Endothelial cell of umbilical vein (primary cell): ENCODE measurements around the gene RRP8. TPM values are rescaled to one million over a fixed set of nuclear protein-coding genes. Genes with fewer than 3 reads are reported as not detected.

Source experiments
- BruUV-seq: library from RNA; stranded (reverse); fragments of 400-500 nt; replicated peaks from 2 replicates; lab custom pipeline; 2021; lab: Mats Ljungman, UMichigan
- CTCF ChIA-PET: fragments of 300-600, 350-600 bp; sonication (Branson Sonifier 250); formaldehyde crosslinking; loops from one replicate; lab custom pipeline; 2021; ENCODE audit warnings: antibody characterized with exemption, inconsistent platforms; lab: Charles Lee
- POLR2A ChIA-PET: fragments of 300-600, 350-600 bp; sonication (Branson Sonifier 250); formaldehyde crosslinking; loops from one replicate; lab custom pipeline; 2021; ENCODE audit warnings: antibody characterized with exemption, inconsistent platforms; lab: Charles Lee
- DNase-seq: peaks from one replicate; pipeline ENCODE4 v3.0.0-alpha.2; 2011; ENCODE audit warnings: low read depth, low spot score
- FAIRE-seq: peaks from 2 replicates; lab custom pipeline; 2011; peaks lifted over from hg19 to GRCh38; lab: Jason Lieb, UNC
- H2AFZ ChIP-seq: 2 replicates; pipeline ENCODE4 v1.6.0; 2012; ENCODE audit warnings: low read depth, low read length, control low read depth, inconsistent platforms
- H3K27ac ChIP-seq: 2 replicates; pipeline ENCODE4 v1.5.1; 2011; ENCODE audit warnings: low read depth, mild to moderate bottlenecking, control low read depth, low read length, moderate library complexity; ENCODE audit not compliant: insufficient read depth
- H3K27me3 ChIP-seq, 2 experiments: 2 replicates each; pipeline versions ENCODE4 v1.6.0 to v1.6.1; 2011; ENCODE audit warnings: low read length in 2 of 2, mixed read lengths in 1 of 2; ENCODE audit not compliant: control insufficient read depth in 2 of 2, insufficient read depth in 2 of 2
- H3K36me3 ChIP-seq, 2 experiments: 2 replicates in 1 of 2; 3 replicates in 1 of 2; pipeline ENCODE4 v1.5.1; 2011; ENCODE audit warnings: low read length in 2 of 2, mild to moderate bottlenecking in 1 of 2, moderate library complexity in 1 of 2; ENCODE audit not compliant: control insufficient read depth in 2 of 2, insufficient read depth in 2 of 2; ENCODE audit errors: extremely low read depth in 1 of 2
- H3K4me1 ChIP-seq: 3 replicates; pipeline ENCODE4 v1.5.1; 2011; ENCODE audit warnings: mild to moderate bottlenecking, low read length; ENCODE audit not compliant: control insufficient read depth, insufficient read depth; ENCODE audit errors: extremely low read depth
- H3K4me2 ChIP-seq: 2 replicates; pipeline ENCODE4 v1.6.1; 2011; ENCODE audit warnings: low read length, control low read depth, mixed read lengths; ENCODE audit not compliant: insufficient read depth
- H3K4me3 ChIP-seq, 3 experiments: fragments of 200-600 bp in 1 of 3; sonication (generic), shearing (Covaris generic) in 1 of 3; replicated peaks in 1 of 3; 2 replicates each; pipeline ENCODE4 v1.5.1; 2011 to 2016; ENCODE audit warnings: control low read depth in 3 of 3, low read length in 3 of 3, mild to moderate bottlenecking in 2 of 3, inconsistent platforms in 1 of 3, low read depth in 1 of 3, moderate library complexity in 1 of 3; ENCODE audit not compliant: insufficient read depth in 1 of 3
- H3K79me2 ChIP-seq: 2 replicates; pipeline ENCODE4 v1.6.0; 2012; ENCODE audit warnings: low read length, inconsistent platforms; ENCODE audit not compliant: control insufficient read depth, insufficient read depth
- H3K9ac ChIP-seq: replicated peaks from 2 replicates; pipeline ENCODE3; 2011; ENCODE audit warnings: low read length, control low read depth; ENCODE audit not compliant: insufficient read depth; ENCODE audit errors: extremely low read depth
- H3K9me1 ChIP-seq: replicated peaks from 3 replicates; pipeline ENCODE4 v1.6.0; 2011; ENCODE audit warnings: mild to moderate bottlenecking, low read length; ENCODE audit not compliant: control insufficient read depth, insufficient read depth; ENCODE audit errors: extremely low read depth
- H3K9me3 ChIP-seq: replicated peaks from 2 replicates; pipeline ENCODE4 v1.5.1; 2012; ENCODE audit warnings: low read length, inconsistent platforms; ENCODE audit not compliant: control insufficient read depth, insufficient read depth
- H4K20me1 ChIP-seq: replicated peaks from 2 replicates; pipeline ENCODE3; 2011; ENCODE audit warnings: mild to moderate bottlenecking, low read length; ENCODE audit not compliant: control insufficient read depth, insufficient read depth; ENCODE audit errors: extremely low read depth
- EZH2 ChIP-seq: IDR thresholded peaks from 2 replicates; pipeline ENCODE4 v1.6.1; 2012; ENCODE audit warnings: borderline replicate concordance, low read depth, mild to moderate bottlenecking, moderate library complexity, low read length, inconsistent platforms; ENCODE audit not compliant: severe bottlenecking
- FOS ChIP-seq: IDR thresholded peaks from 2 replicates; pipeline ENCODE4 v1.6.1; 2011; ENCODE audit warnings: mild to moderate bottlenecking, low read length, moderate library complexity, borderline replicate concordance; ENCODE audit not compliant: insufficient read depth
- GATA2 ChIP-seq: IDR thresholded peaks from 2 replicates; pipeline ENCODE4 v1.7.0; 2011; ENCODE audit warnings: low read depth, mild to moderate bottlenecking, moderate library complexity, mixed read lengths, low read length; ENCODE audit not compliant: insufficient read length, insufficient read depth
- JUN ChIP-seq: IDR thresholded peaks from 2 replicates; pipeline ENCODE4 v1.6.1; 2011; ENCODE audit warnings: borderline replicate concordance, low read depth; ENCODE audit not compliant: insufficient read length, insufficient read depth
- MAX ChIP-seq: IDR thresholded peaks from 2 replicates; pipeline ENCODE4 v1.6.1; 2011; ENCODE audit not compliant: insufficient read depth, insufficient read length
- MYC ChIP-seq: IDR thresholded peaks from one replicate; pipeline ENCODE4 v1.6.1; 2011; ENCODE audit warnings: mild to moderate bottlenecking, low read depth, low read length
- POLR2A ChIP-seq: IDR thresholded peaks from 2 replicates; pipeline ENCODE4 v1.6.1; 2012; ENCODE audit warnings: low read depth, mild to moderate bottlenecking, control low read depth, low read length
- POLR2AphosphoS5 ChIP-seq: IDR thresholded peaks from 2 replicates; pipeline ENCODE4 v1.6.1; 2012; ENCODE audit warnings: low read depth, mild to moderate bottlenecking, control low read depth, low read length, moderate library complexity; ENCODE audit not compliant: insufficient read depth
- dilution Hi-C: fragments of 300-500 bp; cut with MboI; formaldehyde crosslinking; loops from one replicate; pipeline ENCODE4 v1.15.0; 2019; ENCODE audit warnings: low sequenced_read_pairs; ENCODE audit not compliant: extremely low pct_ligation_motif_present
- intact Hi-C: fragments of 100-400 bp; cut with micrococcal nuclease; formaldehyde crosslinking; loops from one replicate; pipeline ENCODE4 v1.10.0; 2022
- polyA plus RNA-seq, 4 experiments: library from polyadenylated mRNA; depleted of rRNA in 3 of 4; stranded (reverse) in 3 of 4; unstranded in 1 of 4; fragments of >200 nt; gene quantifications; 2 replicates each; pipeline versions ENCODE4 v1.2.1 to v1.2.3, GENCODE V29; 2011 to 2012; ENCODE audit warnings: missing spikeins in 1 of 4
- total RNA-seq: library from RNA; stranded (reverse); gene quantifications from 2 replicates; pipeline ENCODE4 v1.2.3, GENCODE V29; 2021
- TF ChIP-seq, protein P1 (sequence below), 2 donors: IDR thresholded peaks; 1 replicate in 1 of 2; 2 replicates in 1 of 2; pipeline ENCODE4 v1.5.1; 2011; ENCODE audit warnings: low read length in 2 of 2, mild to moderate bottlenecking in 2 of 2, moderate library complexity in 2 of 2, control low read depth in 1 of 2, inconsistent platforms in 1 of 2, low read depth in 1 of 2; ENCODE audit not compliant: insufficient read depth in 1 of 2; ENCODE audit errors: extremely low read depth in 1 of 2

The RRP8 gene
- total and polyA plus RNA-seq, 2 donors (not counting 3 experiments of a cell fraction or from before 2014, with no cell fraction given) = 6.4 to 19.4 TPM

GRCh38 chr11:6637871-6638270 lies 34.5 kb upstream of the RRP8 start:
- Histone ChIP-seq H3K9ac (no peak overlapping the region), H4K20me1 (no peaks in the 10 kb centered on the region), H3K9me1 (no peaks in the 10 kb centered on the region), H3K79me2 (peaks cover 2% of the 10 kb centered on the region), H3K9me3 (no peaks in the 10 kb centered on the region), H3K36me3 (peaks cover 0 to 28% of the 10 kb centered on the region in 2 experiments), H3K27ac (no peak overlapping the region), H3K4me3 (no peak overlapping the region), H3K27me3 (no peaks in the 10 kb centered on the region), H3K4me1 (peaks cover 47% of the 10 kb centered on the region), H2AFZ (no peak overlapping the region), H3K4me2 (no peak overlapping the region)
- ChIA-PET CTCF (interaction anchor here (0.6 to 2.7 kb wide), 12 partner anchors 9 to 199 kb away, joined by 3 to 15 read pairs (median 4); partner anchors contain the start of genes MRPL17, TAF10 and TPP1), POLR2A (no interaction called here)
- FAIRE-seq (no peak), DNase-seq (no peak)
- BruUV-seq = no TSS peak
- intact Hi-C loops = no loop called here
- dilution Hi-C loops = no loop called here
- TF ChIP-seq POLR2A (no peak), GATA2 (no peak), MYC (no peak), MAX (no peak), POLR2AphosphoS5 (no peak), JUN (no peak), FOS (no peak), EZH2 (no peak)
- TF ChIP-seq, protein P1, sequence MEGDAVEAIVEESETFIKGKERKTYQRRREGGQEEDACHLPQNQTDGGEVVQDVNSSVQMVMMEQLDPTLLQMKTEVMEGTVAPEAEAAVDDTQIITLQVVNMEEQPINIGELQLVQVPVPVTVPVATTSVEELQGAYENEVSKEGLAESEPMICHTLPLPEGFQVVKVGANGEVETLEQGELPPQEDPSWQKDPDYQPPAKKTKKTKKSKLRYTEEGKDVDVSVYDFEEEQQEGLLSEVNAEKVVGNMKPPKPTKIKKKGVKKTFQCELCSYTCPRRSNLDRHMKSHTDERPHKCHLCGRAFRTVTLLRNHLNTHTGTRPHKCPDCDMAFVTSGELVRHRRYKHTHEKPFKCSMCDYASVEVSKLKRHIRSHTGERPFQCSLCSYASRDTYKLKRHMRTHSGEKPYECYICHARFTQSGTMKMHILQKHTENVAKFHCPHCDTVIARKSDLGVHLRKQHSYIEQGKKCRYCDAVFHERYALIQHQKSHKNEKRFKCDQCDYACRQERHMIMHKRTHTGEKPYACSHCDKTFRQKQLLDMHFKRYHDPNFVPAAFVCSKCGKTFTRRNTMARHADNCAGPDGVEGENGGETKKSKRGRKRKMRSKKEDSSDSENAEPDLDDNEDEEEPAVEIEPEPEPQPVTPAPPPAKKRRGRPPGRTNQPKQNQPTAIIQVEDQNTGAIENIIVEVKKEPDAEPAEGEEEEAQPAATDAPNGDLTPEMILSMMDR (IDR thresholded peaks at IDR 0.05; ENCODE audit: extremely low read depth in 1 of 2, insufficient read depth in 1 of 2, low read depth in 1 of 2, low read length in 2 of 2) = no peak
